Heart right ventricle (tissue), 16 donors: ENCODE results near the gene HOXA3. TPM values are rescaled to one million over a fixed set of nuclear protein-coding genes. Genes with fewer than 3 reads are reported as not detected.

Source experiments
- ATAC-seq, 8 donors: fragments of 200-7000 bp; cut with Tn5 transposase; one replicate each; pipeline ENCODE4 v1.9.1; 2020; ENCODE audit warnings: mild to moderate bottlenecking in 8 of 8, moderate library complexity in 8 of 8, moderate number of reproducible peaks in 1 of 8
- DNase-seq, 2 donors: peaks; one replicate each; pipeline ENCODE4 v3.0.0-alpha.2; 2020
- H3K27ac ChIP-seq, 10 donors: fragments of 200-600 bp; sonication (generic) in 2 of 10; one replicate each; pipeline versions ENCODE4 v1.5.0 to v1.8.0; 2020 to 2022; ENCODE audit warnings: mild to moderate bottlenecking in 3 of 10
- H3K27me3 ChIP-seq, 7 donors: fragments of 200-600 bp; one replicate each; pipeline ENCODE4 v1.8.0; 2021 to 2022; ENCODE audit warnings: mild to moderate bottlenecking in 2 of 7
- H3K36me3 ChIP-seq, 9 donors: fragments of 200-600 bp; sonication (generic) in 1 of 9; one replicate each; pipeline versions ENCODE4 v1.5.0 to v1.8.0; 2020 to 2022; ENCODE audit warnings: mild to moderate bottlenecking in 2 of 9
- H3K4me1 ChIP-seq, 9 donors: fragments of 200-600 bp; sonication (generic) in 1 of 9; one replicate each; pipeline versions ENCODE4 v1.5.0 to v1.8.0; 2020 to 2022; ENCODE audit warnings: mild to moderate bottlenecking in 4 of 9
- H3K4me3 ChIP-seq, 10 donors: fragments of 200-600 bp; sonication (generic) in 2 of 10; one replicate each; pipeline versions ENCODE4 v1.5.0 to v1.8.0; 2020 to 2022; ENCODE audit warnings: mild to moderate bottlenecking in 7 of 10, moderate library complexity in 2 of 10
- H3K9me3 ChIP-seq, 11 donors: fragments of 200-600 bp in 10 of 11; sonication (generic) in 2 of 11; one replicate each; pipeline versions ENCODE4 v1.5.0 to v1.8.0; 2013 to 2022; ENCODE audit warnings: mild to moderate bottlenecking in 2 of 11, control low read depth in 1 of 11, moderate library complexity in 1 of 11
- WGBS, 2 donors: extraction: QIAGEN DNeasy Blood & Tissue Kit; methylation state at CpG; one replicate each; pipeline ENCODE4 v1.1.7; 2013; ENCODE audit warnings: inconsistent platforms in 1 of 2; 5-methylcytosine and 5-hydroxymethylcytosine counted together
- intact Hi-C, 10 donors: fragments of 100-400 bp; cut with DNase I; formaldehyde crosslinking; loops; one replicate each; pipeline versions ENCODE4 v1.11.1 to v1.14.2; 2022
- polyA plus RNA-seq, 2 donors: library from polyadenylated mRNA; stranded (reverse); fragments of 200-250 nt; gene quantifications; one replicate each; pipeline ENCODE4 v1.2.3, GENCODE V29; 2013
- total RNA-seq, 10 donors: library from RNA; stranded (reverse); fragmentation: NEBNext Ultra II Directional in 3 of 10; extraction: Animal tissue kit (Norgen Biotek cat#: 25700) in 3 of 10; gene quantifications; one replicate each; pipeline versions ENCODE4 v1.2.1 to v1.2.4, GENCODE V29; 2021 to 2023
- TF ChIP-seq, protein P1 (sequence below), 9 donors: fragments of 200-600 bp; sonication (generic) in 2 of 9; IDR thresholded peaks; one replicate each; pipeline versions ENCODE4 v1.5.0 to v1.8.0; 2021 to 2022; ENCODE audit warnings: antibody characterized with exemption in 9 of 9, mild to moderate bottlenecking in 5 of 9, moderate library complexity in 1 of 9
- donor health status: Arrhythmogenic right ventricular cardiomyopathy.
- donor health status: ischemic (EF 13 %, LVEDD 7.1; RV severe dilation, severe dysfunction).
- donor health status: healthy with polysubstance abuse.
- donor health status: DM: no; HTN: yes; CAD: no.
- donor health status: DM: no; HTN: no; CAD: no.
- donor health status: ischemic (EF 25% LVEDD 6.9; RV normal size, moderate dysfunction).
- donor health status: ischemic (EF 25% LVEDD 5.7; RV mildly dilated, moderate dysfunction).
- donor health status: healthy.
- donor health status: DM: yes; HTN: yes; CAD: no.
- donor health status: Ischemic cardiomyopathy.
- donor health status: ischemic (EF 35%, LVEDD 5.7; RV mildly dilated, moderate dysfunction).
- donor health status: nonischemic (EF 11% LVEDD 7.7; RV severe dilation, severe dysfunction).
- donor health status: DM: yes; HTN: yes; CAD: no.
- donor health status: PGD.
- donor health status: ischemic (EF 29% LVEDD 5.4; RV normal size, mild dysfunction).
- donor health status: nonischemic (EF 23%, LVEDD 6.1; RV moderate dilation, normal function).

HOXA3 gene
- total and polyA plus RNA-seq, 12 donors: 0.11 to 1.5 (median 0.24) TPM; not detected in 2

DNA sequence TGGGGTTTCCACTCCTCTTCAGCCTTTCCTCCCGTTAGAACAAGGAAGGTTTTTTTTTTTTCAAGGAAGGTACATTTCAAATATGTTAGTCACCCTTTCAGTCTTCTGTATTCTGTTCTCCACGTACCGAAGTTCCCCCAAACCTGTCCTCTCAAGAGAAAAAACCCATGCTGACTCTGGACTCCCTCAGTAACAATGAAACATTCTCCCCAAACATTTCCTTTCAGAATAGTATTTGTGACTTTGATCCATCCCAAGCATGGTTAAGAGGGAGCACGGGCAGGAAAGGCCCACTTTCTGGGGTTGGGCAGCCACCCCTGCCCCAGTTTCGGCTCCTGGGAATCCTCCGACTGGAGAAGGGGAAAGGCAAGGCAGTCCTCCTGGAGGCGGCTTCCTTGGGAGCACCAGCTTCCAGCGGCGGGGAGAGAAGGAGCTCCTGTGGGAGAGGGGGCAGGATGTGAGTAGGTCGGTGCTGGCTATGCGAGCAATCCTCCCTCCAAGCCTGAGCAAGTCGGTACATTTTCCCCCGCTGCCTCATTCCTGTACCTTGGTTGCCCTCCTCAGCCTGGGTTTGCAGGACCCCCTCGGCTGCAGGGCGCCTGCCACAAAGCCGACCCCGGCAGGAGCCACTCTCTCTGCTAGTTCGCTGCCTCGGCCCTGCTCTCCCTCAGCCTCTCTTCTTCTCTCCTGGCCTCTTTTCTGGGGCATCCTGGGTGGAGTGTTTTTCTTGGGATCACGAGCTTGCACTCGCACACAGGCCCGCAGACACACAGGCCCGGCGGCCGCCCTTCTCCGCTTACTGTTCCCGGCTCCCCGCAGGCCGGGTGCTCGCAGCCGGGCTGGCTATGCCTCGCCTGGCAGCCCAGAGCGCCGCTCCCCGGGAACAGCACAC lies 54.5 kb downstream of the HOXA3 start:
- peaks cover 0 to 57% (median 31%) of the 10 kb centered on the region in 9 donors for H3K4me1 ChIP-seq
- H3K9me3 ChIP-seq: no peaks in the 10 kb centered on the region
- no peak for ATAC-seq
- peaks cover 26 to 100% (median 100%) of the 10 kb centered on the region in 7 donors for H3K27me3 ChIP-seq
- TF ChIP-seq, protein P1, sequence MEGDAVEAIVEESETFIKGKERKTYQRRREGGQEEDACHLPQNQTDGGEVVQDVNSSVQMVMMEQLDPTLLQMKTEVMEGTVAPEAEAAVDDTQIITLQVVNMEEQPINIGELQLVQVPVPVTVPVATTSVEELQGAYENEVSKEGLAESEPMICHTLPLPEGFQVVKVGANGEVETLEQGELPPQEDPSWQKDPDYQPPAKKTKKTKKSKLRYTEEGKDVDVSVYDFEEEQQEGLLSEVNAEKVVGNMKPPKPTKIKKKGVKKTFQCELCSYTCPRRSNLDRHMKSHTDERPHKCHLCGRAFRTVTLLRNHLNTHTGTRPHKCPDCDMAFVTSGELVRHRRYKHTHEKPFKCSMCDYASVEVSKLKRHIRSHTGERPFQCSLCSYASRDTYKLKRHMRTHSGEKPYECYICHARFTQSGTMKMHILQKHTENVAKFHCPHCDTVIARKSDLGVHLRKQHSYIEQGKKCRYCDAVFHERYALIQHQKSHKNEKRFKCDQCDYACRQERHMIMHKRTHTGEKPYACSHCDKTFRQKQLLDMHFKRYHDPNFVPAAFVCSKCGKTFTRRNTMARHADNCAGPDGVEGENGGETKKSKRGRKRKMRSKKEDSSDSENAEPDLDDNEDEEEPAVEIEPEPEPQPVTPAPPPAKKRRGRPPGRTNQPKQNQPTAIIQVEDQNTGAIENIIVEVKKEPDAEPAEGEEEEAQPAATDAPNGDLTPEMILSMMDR (IDR thresholded peaks at IDR 0.05): no peak
- peak overlapping the region in 4 of 10 donors; percentile 56 to 87 (median 66) for H3K4me3 ChIP-seq
- no peak for DNase-seq
- H3K27ac ChIP-seq: peak overlapping the region in 4 of 10 donors; percentile 7 to 92 (median 54)
- H3K36me3 ChIP-seq: no peaks in the 10 kb centered on the region
- WGBS, 2 donors: 6 to 8% methylated on average over 35 of the region's 35 CpGs
- intact Hi-C loops: loop anchor here in 1 of 10 donors (5.0 kb wide), 1 partner anchor 34 kb away; the partner anchor contains the start of gene HOXA4

DNA sequence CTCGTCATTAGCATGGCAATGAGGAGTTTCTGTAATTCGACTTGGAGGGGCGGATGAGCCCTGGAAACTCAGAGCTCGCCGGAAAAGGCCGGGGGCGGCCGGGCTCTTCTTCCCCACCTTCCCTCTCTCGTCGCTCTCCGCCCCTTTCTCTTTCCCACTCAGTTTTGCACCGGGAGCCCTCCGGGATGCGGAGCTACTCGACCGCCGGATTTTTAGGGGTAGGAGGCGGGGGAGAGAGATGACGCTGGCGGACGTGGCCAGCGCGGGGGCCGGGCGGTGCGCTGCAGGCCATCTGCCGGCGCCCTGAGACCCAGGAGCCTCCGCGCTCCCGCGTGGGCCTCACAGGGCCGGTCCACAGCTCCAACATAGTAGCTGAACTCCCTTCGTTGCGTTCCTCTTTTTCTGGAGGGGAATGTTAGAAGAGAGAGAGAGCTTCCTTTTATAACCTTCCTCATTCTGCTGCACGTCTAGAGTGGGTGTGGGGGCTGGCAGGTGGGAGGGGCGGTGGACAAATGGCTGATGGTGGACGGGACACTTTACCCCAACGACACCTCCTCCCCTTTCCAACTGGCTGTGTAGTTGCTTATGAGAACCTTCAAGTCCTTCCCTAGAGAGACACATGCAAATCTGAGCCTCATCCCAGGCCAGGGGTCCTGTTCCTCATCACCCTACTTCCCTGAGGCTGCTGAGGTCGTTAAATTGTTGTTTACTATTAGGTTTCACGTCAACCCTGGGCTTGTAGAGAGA lies 55.4 kb downstream of the HOXA3 start:
- Histone ChIP-seq H3K4me1 (peaks cover 0 to 49% (median 31%) of the 10 kb centered on the region in 9 donors), H3K27me3 (peaks cover 17 to 100% (median 100%) of the 10 kb centered on the region in 7 donors), H3K36me3 (no peaks in the 10 kb centered on the region), H3K9me3 (no peaks in the 10 kb centered on the region), H3K4me3 (peak overlapping the region; percentile 52 to 87 (median 57)), H3K27ac (peak overlapping the region in 8 of 10 donors; percentile 25 to 92 (median 66))
- ATAC-seq: peak; percentile 21 to 65 (median 54)
- TF ChIP-seq, protein P1 (IDR thresholded peaks at IDR 0.05): no peak
- WGBS, 2 donors: 2% methylated on average over 41 of the region's 41 CpGs
- no peak for DNase-seq
- intact Hi-C loops: loop anchor here in 1 of 10 donors (5.0 kb wide), 1 partner anchor 35 kb away; the partner anchor contains the start of gene HOXA4

DNA sequence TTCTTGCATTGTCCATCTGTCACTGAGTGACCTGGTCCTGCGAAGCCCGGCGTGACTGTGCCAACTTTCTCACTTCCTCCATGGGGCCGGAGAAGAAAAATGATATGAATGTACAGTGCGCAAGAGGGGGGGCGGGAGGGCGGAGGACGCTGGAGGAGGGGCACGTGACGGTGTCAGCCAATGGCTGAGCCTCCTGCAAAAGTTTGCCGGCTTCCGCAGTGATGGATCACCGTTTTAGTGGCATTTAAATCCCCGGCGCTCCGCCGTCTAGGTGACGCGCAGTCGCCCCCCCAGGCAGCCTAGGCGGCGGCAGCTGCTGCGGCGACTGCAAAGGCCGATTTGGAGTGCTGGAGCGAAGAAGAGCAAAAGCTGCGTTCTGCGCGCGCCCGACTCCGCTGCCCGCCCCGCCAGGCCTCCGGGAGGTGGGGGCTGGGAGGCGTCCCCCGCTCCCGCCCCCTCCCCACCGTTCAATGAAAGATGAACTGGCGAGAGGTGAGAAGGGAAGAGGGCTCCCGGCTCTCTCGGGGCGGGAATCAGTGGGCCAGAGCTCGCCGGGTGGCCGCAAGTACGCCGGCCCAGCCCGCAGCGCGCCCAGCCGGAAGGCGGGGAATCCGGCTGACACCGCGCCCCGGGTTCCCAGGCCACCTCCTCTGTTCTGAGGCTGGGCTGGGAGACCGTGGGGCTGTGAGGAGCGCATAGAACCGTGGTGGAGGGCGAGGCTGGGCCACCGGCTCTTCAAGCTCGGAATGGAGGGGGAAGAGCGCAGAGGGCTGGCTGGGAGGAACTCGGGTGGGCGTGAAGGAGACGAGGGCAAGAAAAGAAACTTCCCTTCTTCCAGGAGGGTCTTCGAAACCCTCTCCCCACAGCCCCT lies 56.3 kb downstream of the HOXA3 start, which contains the start of gene HOXA1:
Gene HOXA1, minus strand, starts transcription at position 104 of the 871 bp plus-strand sequence. Its CDS starts 88 bp downstream, at position 16.
- DNase-seq (peak in 1 of 2 donors; percentile 16), ATAC-seq (peak in 7 of 8 donors; percentile 63 to 83 (median 73))
- Histone ChIP-seq H3K27me3 (peaks cover 17 to 100% (median 100%) of the 10 kb centered on the region in 7 donors), H3K4me1 (peaks cover 0 to 41% (median 27%) of the 10 kb centered on the region in 9 donors), H3K9me3 (no peaks in the 10 kb centered on the region), H3K27ac (peak within 1 kb of the TSS in 9 of 10 donors; percentile 19 to 92 (median 65)), H3K4me3 (peak within 1 kb of the TSS; percentile 52 to 87 (median 57)), H3K36me3 (no peaks in the 10 kb centered on the region)
- 0 to 1% methylated on average over 68 of the region's 68 CpGs for WGBS, 2 donors
- TF ChIP-seq, protein P1 (IDR thresholded peaks at IDR 0.05): no peak
- intact Hi-C loops: loop anchor here in 1 of 10 donors (5.0 kb wide), 1 partner anchor 36 kb away; the partner anchor contains the start of gene HOXA4
